Left ventricle myocardium superior (tissue), 1 donor: ENCODE results near the gene SGCA. TPM values are rescaled to one million over a fixed set of nuclear protein-coding genes. Genes with fewer than 3 reads are reported as not detected.
A peak's percentile ranks its signal among the peaks of the same experiment; 100 is the strongest.

ENCODE experiments used
- ATAC-seq: fragments of 200-7000 bp; cut with Tn5 transposase; one replicate; pipeline ENCODE4 v1.9.1; 2020; ENCODE audit warnings: mild to moderate bottlenecking, moderate library complexity
- DNase-seq: peaks from one replicate; pipeline ENCODE4 v3.0.0-alpha.2; 2020
- intact Hi-C: fragments of 100-400 bp; cut with micrococcal nuclease; formaldehyde crosslinking; loops from one replicate; pipeline ENCODE4 v1.11.0; 2022
- total RNA-seq: library from RNA; stranded (reverse); fragmentation: NEBNext Ultra II Directional; extraction: Animal tissue kit (Norgen Biotek cat#: 25700); gene quantifications from one replicate; pipeline ENCODE4 v1.2.1, GENCODE V29; 2021
- donor health status: DM: no; HTN: yes; CAD: no; lungs with severe emphysema.

Gene SGCA
- total RNA-seq, 1 donor from 2014 or later = 155 TPM

GRCh38 chr17:50187751-50188530 lies 22.1 kb downstream of the SGCA start:
- no peak for ATAC-seq
- intact Hi-C loops = no loop called here
- peak; percentile 23 for DNase-seq

- peak; percentile 19 for DNase-seq
- ATAC-seq = no peak
- intact Hi-C loops = no loop called here
These were observed 22.7 kb downstream of the SGCA start for GRCh38 chr17:50188531-50188920.

DNA sequence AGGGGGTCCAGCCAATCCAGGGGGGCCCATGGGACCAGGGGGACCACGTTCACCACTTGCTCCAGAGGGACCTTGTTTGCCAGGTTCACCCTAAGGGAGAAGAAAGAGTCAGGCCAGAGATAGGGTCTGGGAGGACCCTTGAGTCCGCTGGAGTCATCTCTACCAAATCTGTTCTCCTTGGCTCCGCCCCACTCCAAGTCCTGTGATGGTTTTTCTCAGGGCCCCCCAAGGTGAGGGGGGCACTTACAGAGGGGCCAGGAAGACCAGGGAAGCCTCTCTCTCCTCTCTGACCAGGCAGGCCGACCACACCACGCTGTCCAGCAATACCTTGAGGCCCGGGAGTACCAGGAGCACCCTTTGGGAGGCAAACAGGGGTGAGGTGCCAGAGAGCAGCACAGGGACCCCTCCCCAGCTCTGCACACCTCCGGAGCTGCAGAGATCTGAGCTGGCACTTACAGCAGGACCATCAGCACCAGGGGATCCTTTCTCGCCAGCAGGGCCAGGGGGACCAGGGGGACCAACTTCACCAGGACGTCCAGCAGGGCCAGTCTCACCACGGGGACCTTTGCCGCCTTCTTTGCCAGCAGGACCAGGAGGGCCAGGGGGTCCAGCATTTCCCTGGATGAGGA lies 23.2 kb downstream of the SGCA start:
- intact Hi-C loops = no loop called here
- no peak for DNase-seq
- ATAC-seq = no peak

- ATAC-seq (no peak), DNase-seq (peak; percentile 19)
- intact Hi-C loops = no loop called here
These were observed 23.9 kb downstream of the SGCA start for GRCh38 chr17:50189550-50190292.

- peak; percentile 20 for DNase-seq
- intact Hi-C loops = no loop called here
- ATAC-seq = no peak
These were observed 24.4 kb downstream of the SGCA start for GRCh38 chr17:50190293-50190602.

GRCh38 chr17:50190603-50191358 lies 25.0 kb downstream of the SGCA start:
- intact Hi-C loops = no loop called here
- DNase-seq = peak; percentile 26
- ATAC-seq = no peak

GRCh38 chr17:50191359-50192143 lies 25.7 kb downstream of the SGCA start:
- no peak for ATAC-seq
- DNase-seq = no peak
- intact Hi-C loops = no loop called here

- ATAC-seq (no peak), DNase-seq (no peak)
- intact Hi-C loops = no loop called here
These were observed 26.4 kb downstream of the SGCA start for GRCh38 chr17:50192144-50192617.

GRCh38 chr17:50192618-50193291 lies 26.9 kb downstream of the SGCA start:
- intact Hi-C loops = no loop called here
- DNase-seq (no peak), ATAC-seq (no peak)

- DNase-seq = peak; percentile 25
- no peak for ATAC-seq
- intact Hi-C loops = no loop called here
These were observed 28.5 kb downstream of the SGCA start for GRCh38 chr17:50194140-50194933.

- DNase-seq (peak; percentile 22), ATAC-seq (no peak)
- intact Hi-C loops = no loop called here
These were observed 29.4 kb downstream of the SGCA start for GRCh38 chr17:50194934-50195865.

DNA sequence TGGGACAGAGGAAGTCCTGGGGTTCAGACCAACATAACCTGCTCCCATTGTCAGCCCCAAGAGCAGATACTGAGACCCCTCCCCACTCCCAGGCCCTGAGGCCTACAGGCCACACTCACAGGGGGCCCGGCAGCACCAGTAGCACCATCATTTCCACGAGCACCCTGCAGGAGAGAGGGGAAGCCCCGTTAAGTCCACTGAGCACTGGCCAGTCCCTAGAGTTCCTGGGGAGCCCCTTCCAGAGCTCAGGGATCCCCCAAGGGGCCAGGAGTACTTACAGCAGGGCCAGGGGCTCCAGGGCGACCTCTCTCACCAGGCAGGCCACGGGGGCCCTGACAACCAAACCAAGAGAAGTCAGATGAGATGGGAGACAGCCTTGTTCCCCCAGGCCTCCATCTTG lies 30.2 kb downstream of the SGCA start:
- DNase-seq (peak; percentile 18), ATAC-seq (no peak)
- intact Hi-C loops = no loop called here

GRCh38 chr17:50196826-50197225 lies 31.0 kb downstream of the SGCA start:
- DNase-seq = peak; percentile 16
- no peak for ATAC-seq
- intact Hi-C loops = no loop called here

- DNase-seq = peak; percentile 69
- intact Hi-C loops = no loop called here
- no peak for ATAC-seq
These were observed 32.3 kb downstream of the SGCA start for GRCh38 chr17:50198026-50198669.

DNA sequence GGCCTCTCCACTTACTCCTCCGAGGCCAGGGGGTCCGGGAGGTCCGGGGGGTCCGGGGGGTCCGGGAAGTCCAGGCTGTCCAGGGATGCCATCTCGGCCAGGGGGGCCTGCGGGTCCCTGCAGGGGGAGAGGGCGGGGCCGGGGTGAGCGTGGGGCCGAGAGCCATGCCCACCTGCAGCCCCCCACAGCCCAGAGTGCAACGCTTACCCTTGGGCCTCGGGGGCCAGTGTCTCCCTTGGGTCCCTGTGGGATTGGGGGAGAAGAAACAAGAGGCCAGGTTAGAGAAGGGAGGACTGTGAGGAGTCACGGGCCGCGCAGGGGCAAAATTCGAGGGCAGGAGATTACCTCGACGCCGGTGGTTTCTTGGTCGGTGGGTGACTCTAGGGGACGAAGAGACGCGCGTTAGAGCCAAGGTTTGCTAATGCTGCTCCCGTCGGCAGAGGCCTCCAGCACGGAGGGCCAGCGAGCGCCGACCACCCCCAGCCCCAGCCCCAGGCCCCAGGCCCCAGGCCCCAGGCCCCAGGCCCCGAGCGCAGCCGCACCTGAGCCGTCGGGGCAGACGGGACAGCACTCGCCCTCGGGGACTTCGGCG lies 33.5 kb downstream of the SGCA start:
- ATAC-seq = no peak

More for the DNA sequence above, 33.5 kb downstream of the SGCA start:
- intact Hi-C loops = no loop called here
- peak; percentile 42 for DNase-seq
